ENCODE measurements around the gene NTN1. TPM values are rescaled to one million over a fixed set of nuclear protein-coding genes. Genes with fewer than 3 reads are reported as not detected.

The NTN1 gene
- total RNA-seq, 1 experiment from 2014 or later, result 14.5 TPM

DNA sequence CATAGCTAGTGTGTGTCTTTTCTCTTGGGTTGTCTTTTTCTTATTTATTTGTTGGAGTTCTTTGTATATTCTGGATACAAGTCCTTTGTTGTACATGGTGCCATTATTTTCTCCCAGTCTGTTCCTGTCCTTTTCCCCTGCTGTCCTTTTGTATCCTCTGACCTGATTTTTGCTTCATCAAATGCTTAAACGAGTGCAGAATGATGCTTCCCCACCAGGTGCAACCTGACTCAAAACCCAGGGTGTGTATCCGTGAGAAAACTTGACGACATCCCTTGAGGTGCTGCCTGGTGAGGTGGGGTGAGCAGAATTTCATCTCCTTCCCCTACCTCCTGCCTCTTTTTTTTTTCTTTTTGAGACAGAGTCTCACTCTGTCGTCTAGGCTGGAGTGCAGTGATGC lies 88.6 kb downstream of the NTN1 start:
- Histone ChIP-seq H3K27me3 (ENCODE audit: control insufficient read depth, insufficient read depth, low read length) (no peaks in the 10 kb centered on the region), H3K4me1 (ENCODE audit: control insufficient read depth, insufficient read depth, low read length) (peaks cover 1% of the 10 kb centered on the region; the same call in 1 of the 2 replicates), H3K9me3 (ENCODE audit: control insufficient read depth, insufficient read depth, low read depth, low read length) (no peaks in the 10 kb centered on the region), H3K27ac (ENCODE audit: low read length) (no peak overlapping the region), H3K36me3 (ENCODE audit: control insufficient read depth, insufficient read depth, low read length) (no peaks in the 10 kb centered on the region), H3K4me3 (ENCODE audit: low read depth in 2 of 2, low read length in 2 of 2) (no peak overlapping the region)
- POLR2A ChIA-PET, result no interaction called here
- TF ChIP-seq POLR2AphosphoS5 (IDR thresholded peaks at IDR 0.05; ENCODE audit: low read depth, low read length) (no peak), SIN3A (IDR thresholded peaks at IDR 0.05; ENCODE audit: borderline replicate concordance, insufficient read depth, low read depth, low read length) (no peak), TCF7L2 (IDR thresholded peaks at IDR 0.05; ENCODE audit: low read depth, low read length) (no peak)
- TF ChIP-seq, protein P1, sequence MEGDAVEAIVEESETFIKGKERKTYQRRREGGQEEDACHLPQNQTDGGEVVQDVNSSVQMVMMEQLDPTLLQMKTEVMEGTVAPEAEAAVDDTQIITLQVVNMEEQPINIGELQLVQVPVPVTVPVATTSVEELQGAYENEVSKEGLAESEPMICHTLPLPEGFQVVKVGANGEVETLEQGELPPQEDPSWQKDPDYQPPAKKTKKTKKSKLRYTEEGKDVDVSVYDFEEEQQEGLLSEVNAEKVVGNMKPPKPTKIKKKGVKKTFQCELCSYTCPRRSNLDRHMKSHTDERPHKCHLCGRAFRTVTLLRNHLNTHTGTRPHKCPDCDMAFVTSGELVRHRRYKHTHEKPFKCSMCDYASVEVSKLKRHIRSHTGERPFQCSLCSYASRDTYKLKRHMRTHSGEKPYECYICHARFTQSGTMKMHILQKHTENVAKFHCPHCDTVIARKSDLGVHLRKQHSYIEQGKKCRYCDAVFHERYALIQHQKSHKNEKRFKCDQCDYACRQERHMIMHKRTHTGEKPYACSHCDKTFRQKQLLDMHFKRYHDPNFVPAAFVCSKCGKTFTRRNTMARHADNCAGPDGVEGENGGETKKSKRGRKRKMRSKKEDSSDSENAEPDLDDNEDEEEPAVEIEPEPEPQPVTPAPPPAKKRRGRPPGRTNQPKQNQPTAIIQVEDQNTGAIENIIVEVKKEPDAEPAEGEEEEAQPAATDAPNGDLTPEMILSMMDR (IDR thresholded peaks at IDR 0.05), result no peak
- intact Hi-C loops (cut with micrococcal nuclease; ENCODE audit: unreplicated experiment) (no loop called here), in situ Hi-C loops (cut with HindIII; ENCODE audit: low pct_unique_long_range_greater_than_20kb, low sequenced_read_pairs) (no loop called here)
- CTCF ChIA-PET, result no interaction called here
- ATAC-seq (no peak), DNase-seq (ENCODE audit: low read depth, low spot score) (no peak)
- BruUV-seq (replicated peaks), result no TSS peak

DNA sequence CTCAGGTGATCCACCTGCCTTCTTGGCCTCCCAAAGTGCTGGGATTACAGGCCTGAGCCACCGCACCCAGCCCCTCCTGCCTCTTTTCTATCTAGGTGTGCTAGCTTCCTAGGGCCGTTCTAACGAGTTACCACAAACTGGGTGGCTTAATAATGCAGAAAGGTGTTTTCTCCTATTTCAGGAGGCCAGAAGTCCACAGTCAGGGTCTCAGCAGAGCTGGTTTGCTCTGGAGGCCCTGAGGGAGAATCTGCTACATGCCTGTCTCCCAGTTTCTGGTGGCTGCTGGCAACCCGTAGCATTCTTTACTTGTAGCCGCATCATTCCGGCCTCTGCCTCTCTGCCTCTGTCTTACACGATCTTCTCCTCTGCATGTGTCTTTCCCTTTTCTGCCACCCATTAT lies 89.2 kb downstream of the NTN1 start:
- in situ Hi-C loops (cut with HindIII; ENCODE audit: low pct_unique_long_range_greater_than_20kb, low sequenced_read_pairs) (no loop called here), intact Hi-C loops (cut with micrococcal nuclease; ENCODE audit: unreplicated experiment) (no loop called here)
- Histone ChIP-seq H3K27ac (ENCODE audit: low read length) (no peak overlapping the region), H3K4me3 (ENCODE audit: low read depth in 2 of 2, low read length in 2 of 2) (no peak overlapping the region), H3K36me3 (ENCODE audit: control insufficient read depth, insufficient read depth, low read length) (no peaks in the 10 kb centered on the region), H3K27me3 (ENCODE audit: control insufficient read depth, insufficient read depth, low read length) (no peaks in the 10 kb centered on the region), H3K9me3 (ENCODE audit: control insufficient read depth, insufficient read depth, low read depth, low read length) (no peaks in the 10 kb centered on the region), H3K4me1 (ENCODE audit: control insufficient read depth, insufficient read depth, low read length) (peaks cover 6% of the 10 kb centered on the region)
- POLR2A ChIA-PET, result no interaction called here
- DNase-seq (ENCODE audit: low read depth, low spot score) (no peak), ATAC-seq (no peak)
- TF ChIP-seq, protein P2, sequence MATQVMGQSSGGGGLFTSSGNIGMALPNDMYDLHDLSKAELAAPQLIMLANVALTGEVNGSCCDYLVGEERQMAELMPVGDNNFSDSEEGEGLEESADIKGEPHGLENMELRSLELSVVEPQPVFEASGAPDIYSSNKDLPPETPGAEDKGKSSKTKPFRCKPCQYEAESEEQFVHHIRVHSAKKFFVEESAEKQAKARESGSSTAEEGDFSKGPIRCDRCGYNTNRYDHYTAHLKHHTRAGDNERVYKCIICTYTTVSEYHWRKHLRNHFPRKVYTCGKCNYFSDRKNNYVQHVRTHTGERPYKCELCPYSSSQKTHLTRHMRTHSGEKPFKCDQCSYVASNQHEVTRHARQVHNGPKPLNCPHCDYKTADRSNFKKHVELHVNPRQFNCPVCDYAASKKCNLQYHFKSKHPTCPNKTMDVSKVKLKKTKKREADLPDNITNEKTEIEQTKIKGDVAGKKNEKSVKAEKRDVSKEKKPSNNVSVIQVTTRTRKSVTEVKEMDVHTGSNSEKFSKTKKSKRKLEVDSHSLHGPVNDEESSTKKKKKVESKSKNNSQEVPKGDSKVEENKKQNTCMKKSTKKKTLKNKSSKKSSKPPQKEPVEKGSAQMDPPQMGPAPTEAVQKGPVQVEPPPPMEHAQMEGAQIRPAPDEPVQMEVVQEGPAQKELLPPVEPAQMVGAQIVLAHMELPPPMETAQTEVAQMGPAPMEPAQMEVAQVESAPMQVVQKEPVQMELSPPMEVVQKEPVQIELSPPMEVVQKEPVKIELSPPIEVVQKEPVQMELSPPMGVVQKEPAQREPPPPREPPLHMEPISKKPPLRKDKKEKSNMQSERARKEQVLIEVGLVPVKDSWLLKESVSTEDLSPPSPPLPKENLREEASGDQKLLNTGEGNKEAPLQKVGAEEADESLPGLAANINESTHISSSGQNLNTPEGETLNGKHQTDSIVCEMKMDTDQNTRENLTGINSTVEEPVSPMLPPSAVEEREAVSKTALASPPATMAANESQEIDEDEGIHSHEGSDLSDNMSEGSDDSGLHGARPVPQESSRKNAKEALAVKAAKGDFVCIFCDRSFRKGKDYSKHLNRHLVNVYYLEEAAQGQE (IDR thresholded peaks at IDR 0.05; ENCODE audit: insufficient read depth in 1 of 2, low read depth in 2 of 2, low read length in 1 of 2), result no peak
- TF ChIP-seq POLR2AphosphoS5 (IDR thresholded peaks at IDR 0.05; ENCODE audit: low read depth, low read length) (no peak), TCF7L2 (IDR thresholded peaks at IDR 0.05; ENCODE audit: low read depth, low read length) (no peak), SIN3A (IDR thresholded peaks at IDR 0.05; ENCODE audit: borderline replicate concordance, insufficient read depth, low read depth, low read length) (no peak)
- TF ChIP-seq, protein P1 (IDR thresholded peaks at IDR 0.05), result no peak
- CTCF ChIA-PET, result no interaction called here
- no TSS peak for BruUV-seq (replicated peaks)
